ENCODE data around the gene CUL5.
"Not testable (repeated sequence)": the region's sequence is repeated elsewhere in the genome, so short reads cannot be mapped to it uniquely, and the experiment has no call there.

CUL5 gene

GRCh38 chr11:108125096-108125495, 116.4 kb downstream of the CUL5 start:
- no peak for DNase-seq (ENCODE audit: low read depth)
- H3K4me3 ChIP-seq (ENCODE audit: low read depth, low read length), result no peak overlapping the region
- TF ChIP-seq CTCF (IDR thresholded peaks at IDR 0.05; ENCODE audit: control insufficient read depth, extremely low read depth, insufficient read depth), result no peak

DNA sequence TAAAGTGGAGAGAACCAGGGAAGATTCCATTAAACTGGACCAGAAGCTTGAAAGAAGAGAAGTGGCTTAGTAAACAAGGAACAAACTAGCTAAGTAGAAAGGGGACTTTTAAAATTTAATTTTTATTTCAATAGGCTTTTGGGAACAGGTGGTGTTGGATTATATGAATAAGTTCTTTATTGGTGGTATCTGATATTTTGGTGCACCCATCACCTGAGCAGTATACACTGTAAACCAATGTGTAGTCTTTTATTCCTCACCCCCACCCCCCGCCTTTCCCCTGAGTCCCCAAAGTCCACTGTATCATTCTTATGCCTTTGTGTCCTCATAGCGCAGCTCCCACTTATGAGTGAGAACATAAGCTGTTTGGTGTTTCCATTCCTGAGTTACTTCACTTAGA, 120.1 kb downstream of the CUL5 start:
- no peak overlapping the region for H3K4me3 ChIP-seq (ENCODE audit: low read depth, low read length)
- TF ChIP-seq CTCF (IDR thresholded peaks at IDR 0.05; ENCODE audit: control insufficient read depth, extremely low read depth, insufficient read depth), result no peak
- DNase-seq (ENCODE audit: low read depth), result no peak

- no peak overlapping the region for H3K4me3 ChIP-seq (ENCODE audit: low read depth, low read length)
- no peak for TF ChIP-seq CTCF (IDR thresholded peaks at IDR 0.05; ENCODE audit: control insufficient read depth, extremely low read depth, insufficient read depth)
- no peak for DNase-seq (ENCODE audit: low read depth)
These were observed 123.3 kb downstream of the CUL5 start for GRCh38 chr11:108131993-108132392.

GRCh38 chr11:108132993-108133538, 124.4 kb downstream of the CUL5 start:
- DNase-seq (ENCODE audit: low read depth); H3K4me3 ChIP-seq (ENCODE audit: low read depth, low read length): not testable (repeated sequence)

DNA sequence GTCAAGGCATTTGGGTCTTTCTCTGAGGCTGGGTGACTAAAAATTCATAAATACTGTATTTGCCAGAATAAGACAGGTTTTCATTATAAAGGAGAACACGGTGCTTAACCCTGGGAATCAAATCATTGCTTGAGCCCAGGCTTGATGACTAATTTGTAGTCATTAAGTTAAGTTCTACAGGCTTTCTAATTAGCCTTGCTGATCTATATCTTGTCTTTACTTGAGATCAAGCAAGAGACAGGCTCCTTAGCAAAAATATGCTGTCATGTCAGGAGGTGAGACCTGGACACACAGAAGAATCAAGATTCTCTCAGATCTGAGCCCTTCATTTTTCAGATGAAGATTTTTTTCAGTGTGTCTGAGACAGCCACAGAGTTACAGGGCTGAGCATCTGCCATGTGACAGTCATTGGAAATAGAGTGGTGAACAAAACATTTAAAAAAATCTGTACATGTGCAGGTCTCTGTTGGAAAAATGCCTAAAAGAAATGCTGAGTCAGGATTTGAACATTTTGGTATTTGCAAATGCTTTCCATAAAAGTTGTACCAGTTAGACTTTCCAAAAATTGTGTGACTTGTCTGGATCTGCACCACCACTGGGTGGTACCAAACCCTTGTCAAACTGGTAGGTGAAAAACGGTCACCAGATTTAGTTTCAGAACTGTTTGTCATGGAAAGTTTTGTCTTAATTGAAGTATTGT, 127.3 kb downstream of the CUL5 start:
- no peak overlapping the region for H3K4me3 ChIP-seq (ENCODE audit: low read depth, low read length)
- DNase-seq (ENCODE audit: low read depth), result peak; percentile 61

GRCh38 chr11:108137212-108137611, 128.5 kb downstream of the CUL5 start:
- no peak overlapping the region for H3K4me3 ChIP-seq (ENCODE audit: low read depth, low read length)
- DNase-seq (ENCODE audit: low read depth), result no peak
- TF ChIP-seq CTCF (IDR thresholded peaks at IDR 0.05; ENCODE audit: control insufficient read depth, extremely low read depth, insufficient read depth), result no peak

More for the DNA sequence above, 127.3 kb downstream of the CUL5 start:
- TF ChIP-seq CTCF (IDR thresholded peaks at IDR 0.05; ENCODE audit: control insufficient read depth, extremely low read depth, insufficient read depth), result peak; percentile 63

- H3K4me3 ChIP-seq (ENCODE audit: low read depth, low read length), result no peak overlapping the region
- DNase-seq (ENCODE audit: low read depth), result no peak
- TF ChIP-seq CTCF (IDR thresholded peaks at IDR 0.05; ENCODE audit: control insufficient read depth, extremely low read depth, insufficient read depth), result no peak
These were observed 133.6 kb downstream of the CUL5 start for GRCh38 chr11:108142304-108142703.

Measured in LNCaP clone FGC (cell line).